Ishikawa (cell line): ENCODE data around the gene SCFD1.

Experiments used
- CEBPB ChIP-seq: IDR thresholded peaks from 2 replicates; pipeline ENCODE4 v1.6.1; 2012
- CREB1 ChIP-seq: IDR thresholded peaks from 2 replicates; pipeline ENCODE4 v1.6.1; 2012; ENCODE audit warnings: low read depth
- EGR1 ChIP-seq: IDR thresholded peaks from 2 replicates; pipeline ENCODE4 v1.6.1; 2012
- EP300 ChIP-seq: IDR thresholded peaks from 2 replicates; pipeline ENCODE4 v1.6.1; 2012; ENCODE audit warnings: borderline replicate concordance
- FOXM1 ChIP-seq: IDR thresholded peaks from 2 replicates; pipeline ENCODE4 v1.6.1; 2012; ENCODE audit warnings: low read depth, borderline replicate concordance
- NFIC ChIP-seq: IDR thresholded peaks from 2 replicates; pipeline ENCODE4 v1.6.1; 2012
- RAD21 ChIP-seq: IDR thresholded peaks from 2 replicates; pipeline ENCODE4 v1.6.1; 2012; ENCODE audit warnings: low read depth
- TAF1 ChIP-seq: IDR thresholded peaks from 2 replicates; pipeline ENCODE4 v1.6.1; 2012; ENCODE audit warnings: low read depth, mild to moderate bottlenecking
- TCF12 ChIP-seq: IDR thresholded peaks from 2 replicates; pipeline ENCODE4 v1.6.1; 2012; ENCODE audit warnings: low read depth
- TEAD4 ChIP-seq: IDR thresholded peaks from 2 replicates; pipeline ENCODE4 v1.6.1; 2012
- YY1 ChIP-seq: IDR thresholded peaks from 2 replicates; pipeline ENCODE4 v1.6.1; 2012; ENCODE audit warnings: low read depth
- ZBTB7A ChIP-seq: IDR thresholded peaks from 2 replicates; pipeline ENCODE4 v1.6.1; 2012; ENCODE audit warnings: low read depth
- TF ChIP-seq, protein P1 (sequence below): IDR thresholded peaks from 2 replicates; pipeline ENCODE4 v1.6.1; 2012
- TF ChIP-seq, protein P2 (sequence below): IDR thresholded peaks from 2 replicates; pipeline ENCODE4 v1.6.1; 2012
- TF ChIP-seq, protein P3 (sequence below): IDR thresholded peaks from 2 replicates; pipeline ENCODE4 v1.6.1; 2012; ENCODE audit warnings: low read depth, mild to moderate bottlenecking

SCFD1 gene

DNA sequence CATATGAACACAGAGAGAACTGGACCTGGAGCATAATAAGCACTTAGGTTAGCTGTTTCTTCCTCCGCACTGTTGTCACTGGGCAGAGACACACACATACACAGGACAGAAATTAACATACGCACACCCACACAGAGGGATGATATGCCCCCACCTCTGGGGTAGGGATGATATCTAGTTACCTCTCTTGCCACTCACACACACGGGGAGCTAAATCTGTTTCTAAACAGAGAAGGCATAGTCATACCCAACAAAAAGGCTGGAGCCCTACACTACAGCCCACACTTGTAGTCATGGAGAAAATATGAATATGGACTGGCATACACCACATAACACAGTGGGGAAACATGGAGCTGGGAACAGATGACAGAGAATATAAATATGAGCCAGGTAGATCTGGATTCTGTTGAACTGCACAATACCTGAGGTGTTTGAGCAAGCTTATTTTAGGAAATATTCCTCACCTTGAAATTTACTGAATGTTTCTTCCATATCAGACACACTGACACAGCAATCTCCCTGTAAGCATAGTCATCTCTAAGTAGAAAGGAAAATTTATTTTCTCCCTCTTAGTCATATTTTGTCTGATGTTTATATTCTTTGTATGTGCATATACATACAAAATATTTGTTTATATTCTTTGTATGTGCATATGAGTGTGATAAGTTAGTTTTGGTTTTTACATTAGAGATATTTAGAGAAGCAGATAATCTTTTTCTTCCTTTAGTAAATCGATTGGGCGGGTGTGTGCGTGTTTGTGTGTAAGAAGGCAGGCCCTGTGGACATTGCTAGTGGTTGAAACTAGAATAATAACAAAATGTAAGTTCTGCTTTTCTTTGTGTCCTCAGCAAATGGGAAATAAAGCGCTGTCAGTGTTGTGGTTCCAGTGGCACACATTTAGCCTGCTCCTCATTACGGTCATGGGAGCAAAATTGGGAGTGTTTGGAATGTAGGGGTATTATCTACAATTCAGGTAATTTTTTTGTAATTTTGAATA lies 20.9 kb upstream of the SCFD1 start:
- no peak for TF ChIP-seq CREB1
- TF ChIP-seq EP300 = no peak
- TF ChIP-seq YY1 = no peak
- no peak for TF ChIP-seq TAF1
- no peak for TF ChIP-seq TCF12
- no peak for TF ChIP-seq NFIC

DNA sequence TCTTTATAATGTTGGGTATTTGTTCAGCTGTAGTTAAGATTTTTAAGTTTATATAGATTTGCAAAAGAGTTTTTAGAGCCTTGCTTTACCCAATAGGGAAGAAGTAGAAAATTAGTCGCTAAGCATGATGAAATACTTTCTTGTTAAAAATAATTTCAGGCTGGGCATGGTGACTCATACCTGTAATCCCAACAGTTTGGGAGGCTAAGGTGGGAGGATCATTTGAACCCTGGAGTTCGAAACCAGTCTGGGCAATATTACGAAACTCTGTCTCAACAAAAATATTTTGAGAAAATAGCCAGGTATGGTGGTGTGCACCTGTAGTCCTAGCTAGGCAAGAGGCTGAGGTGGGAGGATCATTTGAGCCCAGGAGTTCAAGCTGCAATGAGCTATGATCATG lies 18.7 kb upstream of the SCFD1 start:
- TF ChIP-seq EGR1 (no peak), TCF12 (no peak), FOXM1 (no peak), CREB1 (no peak), RAD21 (no peak), TEAD4 (no peak), TAF1 (no peak), CEBPB (no peak), YY1 (no peak), NFIC (no peak), ZBTB7A (no peak), EP300 (no peak)
- TF ChIP-seq, protein P1, sequence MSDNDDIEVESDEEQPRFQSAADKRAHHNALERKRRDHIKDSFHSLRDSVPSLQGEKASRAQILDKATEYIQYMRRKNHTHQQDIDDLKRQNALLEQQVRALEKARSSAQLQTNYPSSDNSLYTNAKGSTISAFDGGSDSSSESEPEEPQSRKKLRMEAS = no peak
- TF ChIP-seq, protein P2, sequence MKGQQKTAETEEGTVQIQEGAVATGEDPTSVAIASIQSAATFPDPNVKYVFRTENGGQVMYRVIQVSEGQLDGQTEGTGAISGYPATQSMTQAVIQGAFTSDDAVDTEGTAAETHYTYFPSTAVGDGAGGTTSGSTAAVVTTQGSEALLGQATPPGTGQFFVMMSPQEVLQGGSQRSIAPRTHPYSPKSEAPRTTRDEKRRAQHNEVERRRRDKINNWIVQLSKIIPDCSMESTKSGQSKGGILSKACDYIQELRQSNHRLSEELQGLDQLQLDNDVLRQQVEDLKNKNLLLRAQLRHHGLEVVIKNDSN = no peak
- TF ChIP-seq, protein P3, sequence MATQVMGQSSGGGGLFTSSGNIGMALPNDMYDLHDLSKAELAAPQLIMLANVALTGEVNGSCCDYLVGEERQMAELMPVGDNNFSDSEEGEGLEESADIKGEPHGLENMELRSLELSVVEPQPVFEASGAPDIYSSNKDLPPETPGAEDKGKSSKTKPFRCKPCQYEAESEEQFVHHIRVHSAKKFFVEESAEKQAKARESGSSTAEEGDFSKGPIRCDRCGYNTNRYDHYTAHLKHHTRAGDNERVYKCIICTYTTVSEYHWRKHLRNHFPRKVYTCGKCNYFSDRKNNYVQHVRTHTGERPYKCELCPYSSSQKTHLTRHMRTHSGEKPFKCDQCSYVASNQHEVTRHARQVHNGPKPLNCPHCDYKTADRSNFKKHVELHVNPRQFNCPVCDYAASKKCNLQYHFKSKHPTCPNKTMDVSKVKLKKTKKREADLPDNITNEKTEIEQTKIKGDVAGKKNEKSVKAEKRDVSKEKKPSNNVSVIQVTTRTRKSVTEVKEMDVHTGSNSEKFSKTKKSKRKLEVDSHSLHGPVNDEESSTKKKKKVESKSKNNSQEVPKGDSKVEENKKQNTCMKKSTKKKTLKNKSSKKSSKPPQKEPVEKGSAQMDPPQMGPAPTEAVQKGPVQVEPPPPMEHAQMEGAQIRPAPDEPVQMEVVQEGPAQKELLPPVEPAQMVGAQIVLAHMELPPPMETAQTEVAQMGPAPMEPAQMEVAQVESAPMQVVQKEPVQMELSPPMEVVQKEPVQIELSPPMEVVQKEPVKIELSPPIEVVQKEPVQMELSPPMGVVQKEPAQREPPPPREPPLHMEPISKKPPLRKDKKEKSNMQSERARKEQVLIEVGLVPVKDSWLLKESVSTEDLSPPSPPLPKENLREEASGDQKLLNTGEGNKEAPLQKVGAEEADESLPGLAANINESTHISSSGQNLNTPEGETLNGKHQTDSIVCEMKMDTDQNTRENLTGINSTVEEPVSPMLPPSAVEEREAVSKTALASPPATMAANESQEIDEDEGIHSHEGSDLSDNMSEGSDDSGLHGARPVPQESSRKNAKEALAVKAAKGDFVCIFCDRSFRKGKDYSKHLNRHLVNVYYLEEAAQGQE = no peak

DNA sequence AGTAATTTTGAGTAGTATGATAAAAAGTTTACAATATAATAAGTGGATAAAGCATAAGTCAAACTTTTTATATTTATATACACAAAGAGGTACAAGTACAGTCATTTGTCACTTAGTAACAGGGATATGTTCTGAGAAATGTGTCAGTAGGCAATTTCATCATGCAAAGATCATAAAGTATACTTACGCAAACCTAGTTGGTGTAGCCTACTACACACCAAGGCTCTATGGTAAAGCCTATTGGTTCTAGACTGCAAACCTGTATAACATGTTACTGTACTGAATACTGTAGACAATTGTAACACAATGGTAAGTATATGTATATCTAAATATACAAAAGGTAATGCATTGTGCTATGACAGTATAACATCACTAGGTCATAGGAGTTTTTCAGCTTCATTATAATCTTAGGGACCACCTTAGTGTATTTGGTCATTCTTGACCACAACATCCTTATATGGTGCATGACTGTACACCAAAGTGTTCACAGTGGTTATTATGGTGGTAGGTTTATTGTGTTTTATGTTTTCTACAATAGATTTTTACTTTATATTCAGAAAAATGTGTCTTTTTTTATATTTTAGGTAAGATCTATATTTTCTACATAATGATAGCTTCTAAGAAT lies 14.9 kb upstream of the SCFD1 start:
- TF ChIP-seq ZBTB7A (no peak), TAF1 (no peak), FOXM1 (no peak), CEBPB (no peak), RAD21 (no peak), EGR1 (no peak), TEAD4 (no peak), TCF12 (no peak), CREB1 (no peak), EP300 (no peak), NFIC (no peak), YY1 (no peak)
- TF ChIP-seq, protein P3 = no peak
- TF ChIP-seq, protein P1 = no peak
- TF ChIP-seq, protein P2 = no peak

DNA sequence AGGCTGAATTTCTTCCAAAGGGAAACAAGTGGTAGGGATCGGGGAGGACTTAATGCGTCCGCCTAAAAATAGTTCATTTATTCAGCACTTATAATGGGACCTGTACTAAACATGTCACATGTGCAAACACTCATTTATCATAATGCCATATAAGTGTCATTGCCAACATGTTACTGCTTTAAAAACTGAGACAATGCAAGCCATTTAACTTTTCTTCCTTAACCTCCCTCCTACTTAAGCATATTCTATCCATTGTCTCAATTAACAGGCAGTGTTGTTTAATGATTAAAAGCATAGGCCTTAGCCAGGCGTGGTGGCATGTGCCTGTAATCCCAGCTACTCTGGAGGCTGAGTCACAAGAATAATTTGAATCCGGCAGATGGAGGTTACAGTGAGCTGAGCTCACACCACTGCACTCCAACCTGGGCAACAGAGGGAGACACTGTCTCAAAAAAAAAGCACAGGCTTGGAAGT lies 13.5 kb upstream of the SCFD1 start:
- no peak for TF ChIP-seq TEAD4
- TF ChIP-seq, protein P3 = no peak
- TF ChIP-seq TCF12 = no peak
- TF ChIP-seq TAF1 = no peak
- TF ChIP-seq RAD21 = no peak
- no peak for TF ChIP-seq FOXM1
- no peak for TF ChIP-seq NFIC
- TF ChIP-seq YY1 = no peak
- no peak for TF ChIP-seq EP300
- no peak for TF ChIP-seq CEBPB
- TF ChIP-seq EGR1 = no peak
- no peak for TF ChIP-seq ZBTB7A
- TF ChIP-seq, protein P1 = no peak
- TF ChIP-seq CREB1 = no peak
- TF ChIP-seq, protein P2 = no peak
